ENCODE results near the gene NEURL1.
"Not testable (repeated sequence)": the region's sequence is repeated elsewhere in the genome, so short reads cannot be mapped to it uniquely, and the experiment has no call there.

NEURL1 gene

GRCh38 chr10:103517234-103518085, 24.0 kb downstream of the NEURL1 start:
- DNase-seq (ENCODE audit: low read depth) = no peak
- no peak for TF ChIP-seq POLR2A (IDR thresholded peaks at IDR 0.05; ENCODE audit: extremely low read depth, insufficient read length)
- TF ChIP-seq MYC (IDR thresholded peaks at IDR 0.05; ENCODE audit: low read depth, low read length) = no peak
- TF ChIP-seq MAX (IDR thresholded peaks at IDR 0.05; ENCODE audit: low read depth, low read length) = no peak
- TF ChIP-seq CTCF (IDR thresholded peaks at IDR 0.05; ENCODE audit: low read depth, low read length) = no peak

GRCh38 chr10:103519798-103520197, 26.3 kb downstream of the NEURL1 start:
- TF ChIP-seq MAX (IDR thresholded peaks at IDR 0.05; ENCODE audit: low read depth, low read length) (no peak), CTCF (IDR thresholded peaks at IDR 0.05; ENCODE audit: low read depth, low read length) (no peak), POLR2A (IDR thresholded peaks at IDR 0.05; ENCODE audit: extremely low read depth, insufficient read length) (no peak), MYC (IDR thresholded peaks at IDR 0.05; ENCODE audit: low read depth, low read length) (no peak)
- no peak overlapping the region for H3K4me3 ChIP-seq (ENCODE audit: low read depth, low read length)
- no peak for DNase-seq (ENCODE audit: low read depth)

More at GRCh38 chr10:103517234-103518085, 24.0 kb downstream of the NEURL1 start:
- no peak overlapping the region for H3K4me3 ChIP-seq (ENCODE audit: low read depth, low read length)

- not testable (repeated sequence) for H3K4me3 ChIP-seq (ENCODE audit: low read depth, low read length); DNase-seq (ENCODE audit: low read depth)
Observed at GRCh38 chr10:103522006-103522405, 28.5 kb downstream of the NEURL1 start.

GRCh38 chr10:103523683-103524082, 30.2 kb downstream of the NEURL1 start:
- H3K4me3 ChIP-seq (ENCODE audit: low read depth, low read length) = no peak overlapping the region
- TF ChIP-seq CTCF (IDR thresholded peaks at IDR 0.05; ENCODE audit: low read depth, low read length) (no peak), POLR2A (IDR thresholded peaks at IDR 0.05; ENCODE audit: extremely low read depth, insufficient read length) (no peak), MYC (IDR thresholded peaks at IDR 0.05; ENCODE audit: low read depth, low read length) (no peak), MAX (IDR thresholded peaks at IDR 0.05; ENCODE audit: low read depth, low read length) (no peak)
- DNase-seq (ENCODE audit: low read depth) = no peak

- DNase-seq (ENCODE audit: low read depth) = no peak
Observed at GRCh38 chr10:103525901-103526300, 32.4 kb downstream of the NEURL1 start.

GRCh38 chr10:103527476-103527875, 34.0 kb downstream of the NEURL1 start:
- H3K4me3 ChIP-seq (ENCODE audit: low read depth, low read length); DNase-seq (ENCODE audit: low read depth): not testable (repeated sequence)

More at GRCh38 chr10:103525901-103526300, 32.4 kb downstream of the NEURL1 start:
- TF ChIP-seq CTCF (IDR thresholded peaks at IDR 0.05; ENCODE audit: low read depth, low read length) (no peak), POLR2A (IDR thresholded peaks at IDR 0.05; ENCODE audit: extremely low read depth, insufficient read length) (no peak), MYC (IDR thresholded peaks at IDR 0.05; ENCODE audit: low read depth, low read length) (no peak), MAX (IDR thresholded peaks at IDR 0.05; ENCODE audit: low read depth, low read length) (no peak)
- no peak overlapping the region for H3K4me3 ChIP-seq (ENCODE audit: low read depth, low read length)

GRCh38 chr10:103528549-103528948, 35.0 kb downstream of the NEURL1 start:
- H3K4me3 ChIP-seq (ENCODE audit: low read depth, low read length) = no peak overlapping the region
- DNase-seq (ENCODE audit: low read depth) = no peak
- TF ChIP-seq MAX (IDR thresholded peaks at IDR 0.05; ENCODE audit: low read depth, low read length) (no peak), MYC (IDR thresholded peaks at IDR 0.05; ENCODE audit: low read depth, low read length) (no peak)

Measured in NB4 (cell line).